Hematopoietic multipotent progenitor cell treated with erythropoietin and hydrocortisone succinate and interleukin-3 and kit ligand, for 17 days (in vitro differentiated cells): ENCODE measurements around the gene PDE7B.

Experiments used
- DNase-seq: peaks from one replicate; pipeline ENCODE4 v3.0.0-alpha.2; 2015; ENCODE audit warnings: low spot score

Gene PDE7B

GRCh38 chr6:135936606-135937005 is 85.1 kb downstream of the PDE7B start:
- no peak for DNase-seq

- DNase-seq, result no peak
These were observed 85.6 kb downstream of the PDE7B start for GRCh38 chr6:135937106-135937505.

- DNase-seq, result no peak
These were observed 87.2 kb downstream of the PDE7B start for GRCh38 chr6:135938576-135939207.

- DNase-seq, result no peak
These were observed 87.7 kb downstream of the PDE7B start for GRCh38 chr6:135939208-135939591.

- no peak for DNase-seq
These were observed 89.2 kb downstream of the PDE7B start for GRCh38 chr6:135940616-135941167.

GRCh38 chr6:135941275-135942025 is 89.9 kb downstream of the PDE7B start:
- DNase-seq, result no peak

GRCh38 chr6:135944120-135944519 is 92.6 kb downstream of the PDE7B start:
- DNase-seq, result no peak

GRCh38 chr6:135946674-135947073 is 95.2 kb downstream of the PDE7B start:
- no peak for DNase-seq

GRCh38 chr6:135950669-135951068 is 99.2 kb downstream of the PDE7B start:
- no peak for DNase-seq

- no peak for DNase-seq
These were observed 99.7 kb downstream of the PDE7B start for GRCh38 chr6:135951169-135951568.

GRCh38 chr6:135953818-135954217 is 102.3 kb downstream of the PDE7B start:
- no peak for DNase-seq

GRCh38 chr6:135955099-135955498 is 103.6 kb downstream of the PDE7B start:
- DNase-seq, result no peak

- no peak for DNase-seq
These were observed 111.2 kb downstream of the PDE7B start for GRCh38 chr6:135962731-135963130.

- DNase-seq, result no peak
These were observed 119.2 kb downstream of the PDE7B start for GRCh38 chr6:135970750-135971149.

GRCh38 chr6:135971351-135971750 is 119.8 kb downstream of the PDE7B start:
- DNase-seq, result no peak

- no peak for DNase-seq
These were observed 120.6 kb downstream of the PDE7B start for GRCh38 chr6:135972150-135972549.

- DNase-seq, result no peak
These were observed 121.1 kb downstream of the PDE7B start for GRCh38 chr6:135972586-135972985.

GRCh38 chr6:135974426-135974825 is 122.9 kb downstream of the PDE7B start:
- no peak for DNase-seq

GRCh38 chr6:135976585-135976984 is 125.1 kb downstream of the PDE7B start:
- DNase-seq, result no peak

GRCh38 chr6:135983093-135983492 is 131.6 kb downstream of the PDE7B start:
- DNase-seq, result no peak

- no peak for DNase-seq
These were observed 132.3 kb downstream of the PDE7B start for GRCh38 chr6:135983718-135984343.

- no peak for DNase-seq
These were observed 134.0 kb downstream of the PDE7B start for GRCh38 chr6:135985471-135985870.

GRCh38 chr6:135987226-135987625 is 135.7 kb downstream of the PDE7B start:
- DNase-seq, result no peak
